Ovary (tissue), 3 donors: Measurements from ENCODE around the gene SMAD2.

Experiments
- EP300 ChIP-seq: sonication (generic); formaldehyde crosslinking; IDR thresholded peaks from one replicate; pipeline ENCODE4 v1.6.1; 2017; ENCODE audit warnings: antibody characterized with exemption
- POLR2A ChIP-seq: fragments of 450-650 bp; IDR thresholded peaks from one replicate; pipeline ENCODE4 v1.6.1; 2017; ENCODE audit warnings: antibody characterized with exemption, mild to moderate bottlenecking, moderate library complexity
- TF ChIP-seq, protein P1 (sequence below), 3 donors: fragments of 450-650 bp in 2 of 3; fragments of 200-600 bp in 1 of 3; IDR thresholded peaks; one replicate each; pipeline versions ENCODE4 v1.5.1 to v1.8.0; 2016 to 2022; ENCODE audit warnings: antibody characterized with exemption in 3 of 3, mild to moderate bottlenecking in 1 of 3
- donor health status: DM: no; HTN: no; CAD: no.

DNA sequence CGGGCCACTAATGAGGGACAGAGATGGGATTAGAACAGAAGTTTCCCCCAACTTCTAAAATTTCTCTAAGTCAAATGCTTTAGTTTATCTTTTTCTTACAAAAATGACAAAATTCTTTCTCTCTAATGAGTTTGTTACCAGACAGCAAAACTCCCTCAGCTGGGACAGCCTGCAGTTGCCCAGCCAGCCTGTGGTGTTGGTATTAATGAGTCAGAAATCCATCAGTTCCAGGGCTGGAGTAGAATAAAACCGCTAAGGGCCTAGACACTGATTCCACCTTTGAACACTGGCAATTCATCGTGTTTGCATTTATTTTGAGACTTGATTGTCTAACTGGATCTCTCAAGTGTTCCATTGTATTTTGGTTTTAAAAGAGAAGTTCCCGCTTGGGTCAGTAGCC lies 38.3 kb upstream of the SMAD2 start:
- TF ChIP-seq, protein P1, sequence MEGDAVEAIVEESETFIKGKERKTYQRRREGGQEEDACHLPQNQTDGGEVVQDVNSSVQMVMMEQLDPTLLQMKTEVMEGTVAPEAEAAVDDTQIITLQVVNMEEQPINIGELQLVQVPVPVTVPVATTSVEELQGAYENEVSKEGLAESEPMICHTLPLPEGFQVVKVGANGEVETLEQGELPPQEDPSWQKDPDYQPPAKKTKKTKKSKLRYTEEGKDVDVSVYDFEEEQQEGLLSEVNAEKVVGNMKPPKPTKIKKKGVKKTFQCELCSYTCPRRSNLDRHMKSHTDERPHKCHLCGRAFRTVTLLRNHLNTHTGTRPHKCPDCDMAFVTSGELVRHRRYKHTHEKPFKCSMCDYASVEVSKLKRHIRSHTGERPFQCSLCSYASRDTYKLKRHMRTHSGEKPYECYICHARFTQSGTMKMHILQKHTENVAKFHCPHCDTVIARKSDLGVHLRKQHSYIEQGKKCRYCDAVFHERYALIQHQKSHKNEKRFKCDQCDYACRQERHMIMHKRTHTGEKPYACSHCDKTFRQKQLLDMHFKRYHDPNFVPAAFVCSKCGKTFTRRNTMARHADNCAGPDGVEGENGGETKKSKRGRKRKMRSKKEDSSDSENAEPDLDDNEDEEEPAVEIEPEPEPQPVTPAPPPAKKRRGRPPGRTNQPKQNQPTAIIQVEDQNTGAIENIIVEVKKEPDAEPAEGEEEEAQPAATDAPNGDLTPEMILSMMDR (IDR thresholded peaks at IDR 0.05) = no peak
- TF ChIP-seq EP300 (no peak), POLR2A (no peak)
